Measurements from ENCODE around the gene PRDX5.
A peak's percentile ranks its signal among the peaks of the same experiment; 100 is the strongest.

PRDX5 gene

DNA sequence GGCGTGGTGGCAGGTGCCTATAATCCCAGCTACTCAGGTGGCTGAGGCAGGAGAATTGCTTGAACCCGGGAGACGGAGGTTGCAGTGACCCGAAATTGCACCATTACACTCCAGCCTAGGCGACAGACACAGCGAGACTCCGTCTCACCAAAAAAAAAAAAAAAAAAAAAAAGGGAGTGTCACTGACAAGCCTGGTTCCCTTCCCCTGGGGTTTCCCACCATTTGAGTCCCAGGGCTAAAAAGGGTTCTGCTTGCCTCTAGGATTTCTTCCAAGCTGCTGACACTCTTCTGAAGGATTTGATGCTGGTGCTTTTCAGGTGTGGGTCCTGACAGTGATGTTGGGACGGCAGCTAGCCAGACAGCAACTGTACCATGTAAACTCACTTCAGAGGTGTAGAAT lies 20.8 kb downstream of the PRDX5 start:
- no peaks in the 10 kb centered on the region for H3K36me3 ChIP-seq (ENCODE audit: insufficient read depth, low read length)
- peaks cover 18% of the 10 kb centered on the region for H3K4me1 ChIP-seq (ENCODE audit: control insufficient read depth, insufficient read depth, low read length)
- H3K4me2 ChIP-seq (ENCODE audit: low read length), result no peak overlapping the region
- H3K9me3 ChIP-seq (replicated peaks; ENCODE audit: low read length), result no peaks in the 10 kb centered on the region
- H3K4me3 ChIP-seq (ENCODE audit: low read length), result no peak overlapping the region
- no peaks in the 10 kb centered on the region for H3K27me3 ChIP-seq (ENCODE audit: control insufficient read depth, insufficient read depth, low read length)
- H3K9ac ChIP-seq (ENCODE audit: low read depth, low read length), result no peak overlapping the region

DNA sequence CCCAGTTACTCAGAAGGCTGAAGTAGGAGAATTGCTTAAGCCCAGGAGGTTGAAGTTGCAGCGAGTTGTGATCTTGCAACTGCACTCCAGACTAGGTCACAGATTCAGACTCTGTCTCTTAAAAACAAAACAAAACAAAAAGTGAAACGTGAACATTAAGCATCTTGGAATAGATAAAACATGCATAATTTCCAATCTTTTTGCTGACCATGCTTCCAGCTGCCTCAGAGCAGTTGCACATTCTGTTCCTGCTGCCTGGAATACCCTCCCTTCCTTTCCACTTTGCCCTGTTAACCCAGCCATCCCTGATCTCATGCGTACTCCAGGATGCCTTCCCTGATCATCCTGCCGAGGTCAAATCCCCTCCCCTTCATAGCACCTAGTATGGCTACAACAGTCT lies 21.4 kb downstream of the PRDX5 start:
- no peak overlapping the region for H3K4me3 ChIP-seq (ENCODE audit: low read length)
- H3K36me3 ChIP-seq (ENCODE audit: insufficient read depth, low read length), result no peaks in the 10 kb centered on the region
- no peaks in the 10 kb centered on the region for H3K27me3 ChIP-seq (ENCODE audit: control insufficient read depth, insufficient read depth, low read length)
- H3K4me1 ChIP-seq (ENCODE audit: control insufficient read depth, insufficient read depth, low read length), result peaks cover 18% of the 10 kb centered on the region
- no peaks in the 10 kb centered on the region for H3K9me3 ChIP-seq (replicated peaks; ENCODE audit: low read length)
- no peak overlapping the region for H3K4me2 ChIP-seq (ENCODE audit: low read length)
- no peak overlapping the region for H3K9ac ChIP-seq (ENCODE audit: low read depth, low read length)

DNA sequence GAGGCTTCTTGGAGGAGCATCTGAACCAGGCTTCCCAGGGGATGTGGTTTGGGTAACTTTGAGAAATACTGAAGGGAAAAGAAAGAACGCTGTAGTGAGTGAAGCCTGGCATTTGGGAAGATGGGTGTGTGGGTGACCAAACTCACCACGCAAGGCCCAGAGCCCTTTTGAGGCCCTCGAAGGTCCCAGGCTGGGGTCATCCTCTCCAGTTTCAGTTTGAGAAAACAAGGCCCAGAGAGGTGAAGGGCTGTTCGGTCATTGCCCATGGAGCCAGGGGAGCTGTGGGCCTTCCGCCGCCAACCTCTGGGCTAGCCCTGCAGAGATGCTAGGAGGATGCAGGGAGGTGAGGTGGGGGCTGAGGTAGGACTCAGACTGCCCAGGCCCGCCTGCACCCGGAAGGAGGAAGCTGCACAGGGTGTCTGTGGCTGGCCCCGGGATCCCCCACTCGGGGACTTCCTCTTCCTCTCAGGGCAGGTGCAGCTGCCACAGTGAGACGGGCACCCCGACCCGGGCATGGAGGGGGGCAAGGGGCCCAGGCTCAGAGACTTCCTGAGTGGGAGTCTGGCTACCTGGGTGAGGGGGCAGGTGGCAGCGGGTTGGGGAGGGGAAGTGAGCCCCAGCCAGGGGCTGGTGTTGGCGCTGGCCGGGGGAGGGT lies 22.0 kb downstream of the PRDX5 start, which contains the start of gene CCDC88B:
Gene CCDC88B (plus strand): TSS at position 451 of the 655 bp plus-strand sequence. CDS start 63 bp downstream, at position 514.
- peaks cover 14% of the 10 kb centered on the region for H3K4me1 ChIP-seq (ENCODE audit: control insufficient read depth, insufficient read depth, low read length)
- H3K4me2 ChIP-seq (ENCODE audit: low read length), result no peak within 1 kb of the TSS
- no peaks in the 10 kb centered on the region for H3K36me3 ChIP-seq (ENCODE audit: insufficient read depth, low read length)
- H3K27me3 ChIP-seq (ENCODE audit: control insufficient read depth, insufficient read depth, low read length), result no peaks in the 10 kb centered on the region
- no peak within 1 kb of the TSS for H3K9ac ChIP-seq (ENCODE audit: low read depth, low read length)
- no peak within 1 kb of the TSS for H3K4me3 ChIP-seq (ENCODE audit: low read length)
- no peaks in the 10 kb centered on the region for H3K9me3 ChIP-seq (replicated peaks; ENCODE audit: low read length)

DNA sequence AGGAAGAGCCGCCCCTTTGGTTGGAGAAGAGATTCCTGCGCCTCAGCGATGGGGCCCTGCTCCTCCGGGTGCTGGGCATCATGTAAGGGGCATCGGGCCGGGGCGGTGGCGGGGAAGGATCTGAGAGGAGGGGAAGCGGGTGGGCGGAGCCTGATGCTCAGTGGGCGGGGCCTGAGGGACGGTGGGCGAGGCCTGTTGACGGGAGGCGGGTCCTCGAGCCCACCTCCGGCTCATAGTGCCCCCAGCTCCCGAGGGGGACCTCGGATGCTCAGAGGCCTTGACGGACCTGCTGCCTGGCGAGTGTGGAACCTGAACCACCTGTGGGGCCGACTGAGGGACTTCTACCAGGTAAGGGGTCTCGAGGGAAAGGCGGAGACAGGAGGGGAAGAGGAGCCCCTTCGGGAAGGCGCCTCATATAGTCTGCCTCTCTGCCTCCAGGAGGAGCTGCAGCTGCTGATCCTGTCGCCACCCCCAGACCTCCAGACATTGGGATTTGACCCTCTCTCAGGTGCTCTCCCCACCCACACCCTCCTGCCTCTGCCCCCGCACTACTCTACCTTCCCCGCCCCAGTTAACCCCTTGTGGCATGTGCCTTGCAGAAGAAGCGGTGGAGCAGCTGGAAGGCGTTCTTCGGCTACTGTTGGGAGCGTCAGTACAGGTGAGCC lies 22.9 kb downstream of the PRDX5 start:
- H3K9ac ChIP-seq (ENCODE audit: low read depth, low read length), result no peak overlapping the region
- no peaks in the 10 kb centered on the region for H3K36me3 ChIP-seq (ENCODE audit: insufficient read depth, low read length)
- no peak overlapping the region for H3K4me3 ChIP-seq (ENCODE audit: low read length)
- H3K4me1 ChIP-seq (ENCODE audit: control insufficient read depth, insufficient read depth, low read length), result peaks cover 6% of the 10 kb centered on the region
- no peaks in the 10 kb centered on the region for H3K27me3 ChIP-seq (ENCODE audit: control insufficient read depth, insufficient read depth, low read length)
- no peak overlapping the region for H3K4me2 ChIP-seq (ENCODE audit: low read length)
- no peaks in the 10 kb centered on the region for H3K9me3 ChIP-seq (replicated peaks; ENCODE audit: low read length)

DNA sequence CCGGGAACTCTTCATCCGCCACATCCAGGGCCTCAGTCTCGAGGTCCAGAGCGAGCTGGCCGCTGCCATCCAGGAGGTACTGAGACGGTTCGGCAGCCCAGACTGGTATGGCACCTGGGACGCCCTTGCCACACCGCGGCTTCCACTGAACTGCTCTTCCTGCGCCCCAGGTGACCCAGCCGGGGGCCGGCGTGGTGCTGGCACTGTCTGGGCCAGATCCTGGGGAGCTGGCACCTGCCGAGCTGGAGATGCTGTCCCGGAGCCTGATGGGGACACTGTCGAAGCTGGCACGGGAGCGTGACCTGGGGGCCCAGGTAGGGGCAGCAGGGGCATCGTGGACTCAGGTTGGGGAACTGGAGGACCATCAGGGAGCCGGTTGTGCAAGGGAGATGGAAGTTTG lies 23.5 kb downstream of the PRDX5 start:
- Histone ChIP-seq H3K4me2 (ENCODE audit: low read length) (no peak overlapping the region), H3K9me3 (replicated peaks; ENCODE audit: low read length) (no peaks in the 10 kb centered on the region), H3K9ac (ENCODE audit: low read depth, low read length) (no peak overlapping the region), H3K4me1 (ENCODE audit: control insufficient read depth, insufficient read depth, low read length) (peaks cover 6% of the 10 kb centered on the region), H3K4me3 (ENCODE audit: low read length) (no peak overlapping the region), H3K27me3 (ENCODE audit: control insufficient read depth, insufficient read depth, low read length) (no peaks in the 10 kb centered on the region), H3K36me3 (ENCODE audit: insufficient read depth, low read length) (no peaks in the 10 kb centered on the region)

DNA sequence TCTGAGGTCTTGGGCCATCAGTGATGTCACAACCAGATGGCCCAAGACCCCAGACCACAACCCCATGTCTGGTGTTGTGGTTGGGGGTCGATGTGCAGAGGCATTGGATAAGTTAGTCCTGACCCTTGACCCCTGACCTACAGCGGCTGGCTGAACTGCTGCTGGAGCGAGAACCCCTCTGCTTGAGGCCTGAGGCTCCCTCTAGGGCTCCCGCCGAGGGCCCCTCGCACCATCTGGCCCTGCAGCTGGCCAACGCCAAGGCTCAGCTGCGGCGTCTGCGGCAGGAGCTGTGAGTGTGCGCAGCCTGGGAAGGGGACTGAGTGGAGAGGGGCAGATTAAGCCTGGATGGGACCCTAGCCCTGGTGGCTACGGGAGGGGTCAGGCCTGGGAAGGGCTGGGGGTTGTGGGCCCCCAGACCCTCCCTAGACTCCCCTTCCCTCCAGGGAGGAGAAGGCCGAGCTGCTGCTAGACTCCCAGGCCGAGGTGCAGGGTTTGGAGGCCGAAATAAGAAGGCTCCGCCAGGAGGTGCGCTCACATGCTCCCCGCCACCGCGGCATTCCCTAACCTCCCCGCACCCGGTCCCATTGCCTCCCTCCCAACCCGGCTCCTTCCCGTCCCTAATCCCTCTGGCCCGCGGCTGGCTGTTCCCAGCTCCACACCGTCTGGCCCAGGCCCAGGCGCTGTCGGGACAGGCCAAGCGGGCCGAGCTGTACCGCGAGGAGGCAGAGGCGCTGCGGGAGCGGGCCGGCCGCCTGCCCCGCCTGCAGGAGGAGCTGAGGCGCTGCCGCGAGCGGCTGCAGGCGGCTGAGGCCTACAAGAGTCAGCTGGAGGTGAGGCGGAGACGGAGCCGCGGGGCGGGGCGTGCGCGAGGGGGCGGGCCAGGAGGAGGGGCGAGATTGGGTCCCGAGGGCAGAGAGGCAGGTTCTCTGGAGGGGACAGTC lies 24.2 kb downstream of the PRDX5 start:
- Histone ChIP-seq H3K36me3 (ENCODE audit: insufficient read depth, low read length) (no peaks in the 10 kb centered on the region), H3K9me3 (replicated peaks; ENCODE audit: low read length) (no peaks in the 10 kb centered on the region), H3K27me3 (ENCODE audit: control insufficient read depth, insufficient read depth, low read length) (no peaks in the 10 kb centered on the region), H3K4me1 (ENCODE audit: control insufficient read depth, insufficient read depth, low read length) (peaks cover 6% of the 10 kb centered on the region), H3K9ac (ENCODE audit: low read depth, low read length) (peak overlapping the region; percentile 84), H3K4me2 (ENCODE audit: low read length) (peak overlapping the region; percentile 91), H3K4me3 (ENCODE audit: low read length) (peak overlapping the region; percentile 73)

DNA sequence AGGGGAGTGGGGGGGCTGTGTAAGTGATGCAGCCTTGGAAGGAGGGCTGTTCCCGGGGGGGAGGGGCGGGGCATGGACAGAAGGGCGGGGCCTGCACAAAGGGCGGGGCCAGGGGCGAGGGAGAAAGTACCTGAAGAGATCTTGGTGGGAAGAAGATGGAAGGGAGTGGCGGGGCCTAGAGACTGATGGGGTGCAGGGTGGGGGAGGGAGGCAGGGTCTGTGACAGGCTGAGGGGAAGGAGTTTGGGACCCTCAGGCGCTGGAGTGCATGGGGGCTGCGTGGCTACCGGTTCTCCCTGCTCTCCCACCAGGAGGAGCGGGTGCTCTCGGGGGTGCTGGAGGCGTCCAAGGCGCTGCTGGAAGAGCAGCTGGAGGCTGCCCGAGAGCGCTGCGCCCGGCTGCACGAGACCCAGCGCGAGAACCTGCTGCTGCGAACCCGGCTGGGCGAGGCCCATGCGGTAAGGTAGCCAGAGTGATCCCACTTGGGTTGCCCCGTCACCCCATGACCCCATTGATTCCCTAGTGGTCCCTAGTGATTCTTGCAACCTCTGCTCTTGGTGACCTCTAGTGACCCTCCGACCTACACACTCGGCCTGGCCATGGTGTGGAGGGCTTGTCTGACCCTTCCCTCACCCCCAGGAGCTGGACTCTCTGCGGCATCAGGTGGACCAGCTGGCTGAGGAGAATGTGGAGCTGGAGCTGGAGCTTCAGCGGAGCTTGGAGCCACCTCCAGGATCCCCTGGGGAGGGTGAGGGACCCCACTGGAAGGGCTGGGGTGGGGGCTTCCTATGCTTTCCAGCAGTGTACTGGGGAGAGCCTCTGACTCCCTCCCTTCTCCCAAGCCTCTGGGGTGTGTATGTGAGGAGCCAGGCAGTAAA lies 25.2 kb downstream of the PRDX5 start:
- Histone ChIP-seq H3K4me3 (ENCODE audit: low read length) (peak overlapping the region; percentile 46), H3K9ac (ENCODE audit: low read depth, low read length) (no peak overlapping the region), H3K27me3 (ENCODE audit: control insufficient read depth, insufficient read depth, low read length) (no peaks in the 10 kb centered on the region), H3K4me1 (ENCODE audit: control insufficient read depth, insufficient read depth, low read length) (peaks cover 6% of the 10 kb centered on the region), H3K36me3 (ENCODE audit: insufficient read depth, low read length) (no peaks in the 10 kb centered on the region), H3K9me3 (replicated peaks; ENCODE audit: low read length) (no peaks in the 10 kb centered on the region), H3K4me2 (ENCODE audit: low read length) (peak overlapping the region; percentile 91)

DNA sequence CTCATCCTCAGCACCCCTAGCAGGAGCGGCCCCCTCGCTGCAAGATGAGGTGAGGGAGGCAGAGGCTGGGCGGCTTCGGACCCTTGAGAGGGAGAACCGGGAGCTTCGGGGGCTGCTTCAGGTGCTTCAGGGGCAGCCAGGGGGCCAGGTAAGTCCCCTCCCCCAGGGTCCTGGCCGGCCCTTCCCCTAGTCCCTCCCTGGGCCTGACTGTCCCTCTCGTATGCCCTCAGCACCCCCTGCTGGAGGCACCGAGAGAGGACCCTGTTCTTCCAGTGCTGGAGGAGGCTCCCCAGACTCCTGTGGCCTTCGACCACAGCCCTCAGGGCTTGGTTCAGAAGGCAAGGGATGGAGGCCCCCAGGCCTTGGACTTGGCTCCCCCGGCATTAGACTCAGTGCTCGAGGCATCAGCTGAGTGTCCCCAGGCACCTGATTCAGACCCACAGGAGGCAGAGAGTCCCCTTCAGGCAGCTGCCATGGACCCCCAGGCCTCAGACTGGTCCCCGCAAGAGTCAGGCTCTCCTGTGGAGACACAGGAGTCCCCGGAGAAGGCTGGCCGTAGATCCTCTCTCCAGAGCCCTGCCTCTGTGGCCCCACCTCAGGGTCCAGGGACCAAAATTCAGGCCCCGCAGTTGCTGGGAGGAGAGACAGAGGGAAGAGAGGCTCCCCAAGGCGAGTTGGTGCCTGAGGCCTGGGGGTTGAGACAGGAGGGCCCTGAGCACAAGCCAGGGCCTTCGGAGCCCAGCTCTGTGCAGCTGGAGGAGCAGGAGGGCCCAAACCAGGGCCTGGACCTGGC lies 26.0 kb downstream of the PRDX5 start:
- no peak overlapping the region for H3K4me3 ChIP-seq (ENCODE audit: low read length)
- H3K9me3 ChIP-seq (replicated peaks; ENCODE audit: low read length), result no peaks in the 10 kb centered on the region
- H3K9ac ChIP-seq (ENCODE audit: low read depth, low read length), result no peak overlapping the region
- H3K4me2 ChIP-seq (ENCODE audit: low read length), result no peak overlapping the region
- H3K4me1 ChIP-seq (ENCODE audit: control insufficient read depth, insufficient read depth, low read length), result peaks cover 11% of the 10 kb centered on the region
- H3K27me3 ChIP-seq (ENCODE audit: control insufficient read depth, insufficient read depth, low read length), result peaks cover 4% of the 10 kb centered on the region
- H3K36me3 ChIP-seq (ENCODE audit: insufficient read depth, low read length), result no peaks in the 10 kb centered on the region

DNA sequence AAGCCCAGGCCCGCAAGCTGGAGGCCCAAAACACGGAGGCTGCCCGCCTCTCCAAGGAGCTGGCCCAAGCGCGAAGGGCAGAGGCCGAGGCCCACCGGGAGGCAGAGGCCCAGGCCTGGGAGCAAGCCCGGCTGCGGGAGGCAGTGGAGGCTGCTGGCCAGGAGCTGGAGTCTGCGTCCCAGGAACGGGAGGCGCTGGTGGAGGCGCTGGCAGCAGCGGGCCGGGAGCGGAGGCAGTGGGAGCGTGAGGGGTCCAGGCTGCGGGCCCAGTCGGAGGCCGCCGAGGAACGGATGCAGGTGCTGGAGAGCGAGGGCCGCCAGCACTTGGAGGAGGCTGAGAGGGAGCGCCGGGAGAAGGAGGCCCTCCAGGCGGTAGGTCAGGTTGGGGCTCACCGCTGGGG lies 26.9 kb downstream of the PRDX5 start:
- H3K4me1 ChIP-seq (ENCODE audit: control insufficient read depth, insufficient read depth, low read length), result peaks cover 11% of the 10 kb centered on the region
- no peaks in the 10 kb centered on the region for H3K9me3 ChIP-seq (replicated peaks; ENCODE audit: low read length)
- no peak overlapping the region for H3K4me3 ChIP-seq (ENCODE audit: low read length)
- H3K36me3 ChIP-seq (ENCODE audit: insufficient read depth, low read length), result no peaks in the 10 kb centered on the region
- no peak overlapping the region for H3K9ac ChIP-seq (ENCODE audit: low read depth, low read length)
- H3K4me2 ChIP-seq (ENCODE audit: low read length), result no peak overlapping the region
- peaks cover 4% of the 10 kb centered on the region for H3K27me3 ChIP-seq (ENCODE audit: control insufficient read depth, insufficient read depth, low read length)

DNA sequence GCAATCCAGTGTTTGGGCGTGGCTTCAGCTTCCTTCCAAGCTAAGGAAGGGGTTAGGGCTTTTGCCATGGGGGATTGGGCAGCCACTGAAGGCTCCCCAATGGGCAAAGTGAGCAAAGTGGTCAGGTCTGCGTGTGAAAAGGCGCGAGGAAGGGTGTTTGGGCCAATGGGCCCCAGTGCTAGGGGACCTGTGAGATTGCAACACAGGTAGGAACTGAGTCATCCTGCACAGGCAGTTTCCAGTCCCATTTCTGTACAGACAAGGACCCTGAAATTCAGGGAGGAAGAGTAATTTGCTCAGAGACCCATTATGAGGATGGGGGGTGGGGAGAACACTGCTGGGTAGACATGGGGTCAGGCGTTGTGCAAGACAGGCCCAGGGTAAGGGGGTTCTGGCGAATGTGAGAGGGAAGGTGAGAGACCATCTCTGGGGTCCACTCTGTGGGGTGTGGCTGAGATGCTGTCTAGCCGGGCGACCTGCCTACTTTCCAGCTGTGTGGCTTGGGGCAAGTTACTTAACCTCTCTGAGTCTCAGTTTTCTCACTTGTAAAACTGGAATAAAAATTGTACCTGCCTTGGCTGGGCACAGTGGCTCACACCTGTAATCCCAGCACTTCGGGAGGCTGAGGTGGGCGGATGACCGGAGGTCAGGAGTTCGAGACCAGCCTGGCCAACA lies 29.4 kb downstream of the PRDX5 start:
- H3K36me3 ChIP-seq (ENCODE audit: insufficient read depth, low read length), result no peaks in the 10 kb centered on the region

More for the DNA sequence above, 29.4 kb downstream of the PRDX5 start:
- no peak overlapping the region for H3K9ac ChIP-seq (ENCODE audit: low read depth, low read length)
- no peak overlapping the region for H3K4me3 ChIP-seq (ENCODE audit: low read length)
- no peak overlapping the region for H3K4me2 ChIP-seq (ENCODE audit: low read length)
- H3K27me3 ChIP-seq (ENCODE audit: control insufficient read depth, insufficient read depth, low read length), result peaks cover 13% of the 10 kb centered on the region
- H3K4me1 ChIP-seq (ENCODE audit: control insufficient read depth, insufficient read depth, low read length), result peaks cover 5% of the 10 kb centered on the region
- H3K9me3 ChIP-seq (replicated peaks; ENCODE audit: low read length), result no peaks in the 10 kb centered on the region
